KBM-7 (cell line): Measurements from ENCODE around the gene FMNL2.

Source experiments
- DNase-seq: peaks from one replicate; pipeline ENCODE4 v3.0.0-alpha.2; 2015
- in situ Hi-C: fragments of 300-500 bp; cut with MboI; formaldehyde crosslinking; loops from 2 replicates; pipeline ENCODE4 v1.14.3; 2020; ENCODE audit warnings: low sequenced_read_pairs, low pct_unique_long_range_greater_than_20kb, mixed read lengths

FMNL2 gene

DNA sequence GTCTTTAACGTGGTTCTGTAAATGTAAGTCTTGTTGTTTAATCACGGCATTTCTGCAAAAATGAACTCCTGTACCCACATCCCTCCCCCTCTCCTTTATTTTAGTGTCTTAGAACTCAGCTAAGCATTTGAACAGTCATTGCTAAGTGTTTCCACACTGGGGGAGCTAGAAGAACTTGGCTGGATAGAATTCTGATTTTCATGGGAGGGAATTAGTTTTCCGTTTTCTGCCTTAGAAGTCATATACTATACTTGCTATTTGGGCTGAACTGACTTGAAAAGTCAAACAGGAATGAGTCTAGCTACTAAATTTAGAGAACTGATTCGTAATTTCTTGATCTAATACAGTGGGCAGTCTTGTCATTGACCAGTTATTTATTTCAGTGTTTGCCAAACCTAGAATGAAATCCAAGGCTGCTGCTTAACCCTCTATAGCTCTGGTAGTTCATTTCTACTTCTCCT, 61.1 kb downstream of the FMNL2 start:
- in situ Hi-C loops: no loop called here
- no peak for DNase-seq

DNA sequence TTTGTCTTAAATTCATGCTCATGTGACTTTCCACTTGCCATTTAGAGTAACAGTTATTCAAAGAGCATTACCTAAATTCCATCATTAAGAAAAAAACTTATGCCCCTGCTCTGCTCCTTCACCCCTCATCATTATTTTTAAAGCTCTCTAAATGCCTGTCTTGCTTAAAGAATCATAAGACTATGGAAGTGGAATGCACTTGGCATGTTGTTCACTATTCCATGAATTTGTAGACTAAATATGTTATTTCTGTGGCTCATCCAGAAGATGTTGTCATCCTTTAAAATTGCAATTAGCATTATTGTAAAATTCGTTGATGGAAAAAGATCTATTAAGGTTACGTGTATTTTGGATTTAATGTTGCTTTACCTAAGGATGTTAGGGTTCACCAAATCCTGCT, 61.8 kb downstream of the FMNL2 start:
- in situ Hi-C loops: no loop called here
- no peak for DNase-seq

DNA sequence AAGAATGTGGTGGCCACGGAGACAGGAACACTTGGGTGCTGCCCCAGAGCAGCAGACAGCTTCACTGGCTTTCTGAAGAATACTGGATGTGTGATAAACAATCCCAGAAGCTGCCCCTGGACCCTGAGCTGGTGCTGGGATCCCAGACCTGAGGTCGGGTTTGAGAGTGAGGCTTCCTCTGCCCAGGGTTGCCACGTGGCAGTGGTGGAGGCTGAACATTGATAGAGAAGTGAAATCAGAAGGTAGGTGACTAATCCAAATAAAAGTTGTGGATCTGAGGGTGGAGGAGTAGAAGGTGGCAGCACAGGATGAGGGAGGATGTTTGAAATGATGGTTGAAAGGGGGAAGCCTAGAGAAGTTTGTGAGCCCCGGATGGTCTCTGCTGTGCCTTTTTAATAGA, 64.0 kb downstream of the FMNL2 start:
- in situ Hi-C loops: no loop called here
- DNase-seq: no peak

GRCh38 chr2:152400607-152401214, 65.7 kb downstream of the FMNL2 start:
- DNase-seq: no peak
- in situ Hi-C loops: no loop called here

- DNase-seq: peak; percentile 43
- in situ Hi-C loops: no loop called here
These were observed 68.1 kb downstream of the FMNL2 start for GRCh38 chr2:152402780-152403759.

DNA sequence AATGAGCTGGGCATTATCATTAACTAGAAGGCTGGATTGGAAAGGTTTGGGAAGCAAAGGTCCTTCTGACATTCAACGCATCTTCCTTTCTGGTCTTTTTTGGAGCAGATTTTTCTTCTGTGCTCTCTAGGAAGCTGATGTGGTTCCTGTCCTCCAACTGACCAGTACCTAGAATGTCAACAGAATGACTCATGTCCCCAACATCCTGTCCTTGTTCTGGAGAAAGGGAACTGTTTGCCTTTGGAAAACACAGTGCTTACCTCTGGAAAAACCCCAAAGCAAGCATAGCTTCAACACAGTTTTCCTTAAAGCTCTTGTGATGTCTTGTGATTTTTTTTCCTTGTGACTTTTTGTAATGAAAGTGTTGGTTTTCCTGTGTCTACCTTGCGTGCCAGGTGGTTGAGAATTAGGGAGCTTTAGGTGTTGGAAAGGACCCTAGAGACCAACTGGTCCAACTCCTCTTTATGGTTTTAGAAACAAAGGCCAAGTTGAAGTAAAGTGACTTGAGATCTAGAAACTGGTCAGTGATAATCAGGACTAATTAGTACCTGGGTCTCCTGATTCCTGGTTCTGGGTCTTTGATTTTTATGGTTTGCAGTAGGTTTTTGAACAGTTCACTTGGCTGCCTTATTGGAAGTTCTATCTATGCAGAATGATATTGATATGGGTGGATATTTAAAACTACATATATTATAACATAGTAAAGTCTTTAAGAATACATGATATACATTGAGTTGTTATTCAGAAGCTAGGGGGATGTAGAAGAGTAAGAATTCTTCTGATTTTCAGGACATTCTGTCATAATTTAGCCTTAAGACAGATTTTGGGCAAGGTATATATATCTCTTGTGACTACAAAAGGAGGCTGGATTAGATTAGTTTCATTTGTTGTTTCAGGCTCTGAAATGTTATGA, 70.5 kb downstream of the FMNL2 start:
- in situ Hi-C loops: no loop called here
- no peak for DNase-seq

GRCh38 chr2:152406119-152406835, 71.3 kb downstream of the FMNL2 start:
- in situ Hi-C loops: no loop called here
- DNase-seq: peak; percentile 59

- no peak for DNase-seq
- in situ Hi-C loops: no loop called here
These were observed 71.8 kb downstream of the FMNL2 start for GRCh38 chr2:152406836-152407161.

- in situ Hi-C loops: no loop called here
- no peak for DNase-seq
These were observed 72.3 kb downstream of the FMNL2 start for GRCh38 chr2:152407204-152407721.

DNA sequence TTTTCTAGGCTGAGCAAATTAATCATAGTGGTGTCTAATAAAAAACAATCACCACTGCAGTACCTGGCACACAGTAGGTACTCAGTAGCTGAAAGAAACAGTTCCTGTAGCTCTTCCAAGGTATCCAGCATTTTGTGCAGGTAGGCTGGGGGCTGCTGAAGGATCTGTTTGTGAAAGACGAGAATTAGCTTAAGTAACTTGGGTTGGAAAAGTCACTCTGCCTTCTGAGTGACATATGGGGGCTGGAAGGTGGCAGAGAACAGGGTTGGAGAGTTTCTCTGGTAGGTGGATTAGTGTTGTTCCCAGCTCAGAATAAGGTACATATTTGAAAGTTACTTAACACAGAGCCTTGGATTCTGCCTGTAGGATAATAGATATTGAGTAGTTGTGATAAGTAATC, 72.8 kb downstream of the FMNL2 start:
- DNase-seq: no peak
- in situ Hi-C loops: no loop called here

- in situ Hi-C loops: no loop called here
- no peak for DNase-seq
These were observed 73.3 kb downstream of the FMNL2 start for GRCh38 chr2:152408254-152408653.

GRCh38 chr2:152409386-152410164, 74.6 kb downstream of the FMNL2 start:
- in situ Hi-C loops: no loop called here
- DNase-seq: no peak

DNA sequence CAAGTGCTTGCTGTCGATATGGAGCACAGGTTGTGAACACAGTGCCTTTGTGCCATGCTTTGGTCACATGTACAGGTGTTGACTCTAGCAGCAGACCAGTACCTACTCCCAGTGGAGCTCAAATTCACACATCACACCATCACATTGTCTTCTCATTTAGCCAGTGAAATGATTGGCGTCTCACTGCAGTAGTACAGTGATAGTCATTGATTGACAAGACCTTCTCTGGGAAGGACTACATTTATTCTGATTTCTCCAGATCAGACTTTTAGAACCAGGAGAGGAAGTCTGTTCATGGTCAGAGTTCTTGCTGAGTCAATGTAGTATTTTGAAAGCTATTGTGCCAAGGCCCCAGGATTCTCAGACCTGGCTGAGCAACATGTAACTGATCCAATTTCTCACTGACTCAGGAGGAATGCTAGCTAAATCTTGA, 75.2 kb downstream of the FMNL2 start:
- in situ Hi-C loops: no loop called here
- DNase-seq: no peak

DNA sequence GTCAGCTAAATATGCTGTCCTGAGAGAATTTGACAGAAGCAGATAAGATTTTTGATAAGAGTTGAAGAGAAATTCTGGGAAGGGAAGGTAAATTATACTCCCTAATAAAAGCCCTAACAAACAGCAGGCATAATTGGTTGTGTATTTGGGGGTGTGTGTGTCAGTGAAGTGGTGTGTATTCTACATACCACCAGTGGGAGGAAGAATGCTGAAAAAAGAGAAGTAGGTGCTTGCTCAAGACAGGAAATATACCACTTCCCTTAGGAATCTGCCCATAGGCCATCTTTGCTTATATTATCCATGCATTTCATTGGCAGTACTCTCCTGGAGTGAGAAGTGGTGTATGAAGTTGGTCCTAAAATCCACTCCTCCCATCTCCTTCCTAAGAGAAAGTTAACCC, 76.2 kb downstream of the FMNL2 start:
- in situ Hi-C loops: no loop called here
- peak; percentile 65 for DNase-seq

- in situ Hi-C loops: no loop called here
- no peak for DNase-seq
These were observed 78.5 kb downstream of the FMNL2 start for GRCh38 chr2:152413228-152414030.

DNA sequence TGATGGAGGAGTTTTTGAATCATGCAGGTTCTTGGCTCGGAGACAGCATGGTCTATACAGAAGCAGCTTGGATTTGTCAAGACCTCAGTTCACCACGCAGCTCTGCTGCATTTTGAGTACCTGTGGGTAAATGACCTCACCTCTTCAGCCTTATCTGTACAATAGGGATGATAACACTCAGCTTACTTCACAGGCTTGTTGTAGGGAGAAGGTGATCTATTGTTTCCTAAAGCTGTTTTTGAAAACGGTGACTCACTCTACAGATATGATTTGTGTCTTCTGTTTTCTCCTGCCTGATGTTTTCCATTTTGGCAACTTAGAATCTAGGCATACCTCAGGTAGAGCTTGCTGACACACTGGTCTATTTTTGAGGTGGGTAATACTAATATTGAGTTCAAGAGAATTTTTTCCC, 80.3 kb downstream of the FMNL2 start:
- in situ Hi-C loops: no loop called here

GRCh38 chr2:152415796-152416195, 80.8 kb downstream of the FMNL2 start:
- no peak for DNase-seq
- in situ Hi-C loops: no loop called here

More for the DNA sequence above, 80.3 kb downstream of the FMNL2 start:
- DNase-seq: no peak
